HG02610 (cell line): ENCODE measurements around the gene THEMIS2.
A peak's percentile ranks its signal among the peaks of the same experiment; 100 is the strongest.
"Not testable (repeated sequence)": the region's sequence is repeated elsewhere in the genome, so short reads cannot be mapped to it uniquely, and the experiment has no call there.

Experiments
- ATAC-seq: cut with Tn5 transposase; IDR thresholded peaks from one replicate; pipeline ENCODE4 v1.9.1; 2021; ENCODE audit warnings: mild to moderate bottlenecking, moderate library complexity; ENCODE audit not compliant: unreplicated experiment

The THEMIS2 gene

DNA sequence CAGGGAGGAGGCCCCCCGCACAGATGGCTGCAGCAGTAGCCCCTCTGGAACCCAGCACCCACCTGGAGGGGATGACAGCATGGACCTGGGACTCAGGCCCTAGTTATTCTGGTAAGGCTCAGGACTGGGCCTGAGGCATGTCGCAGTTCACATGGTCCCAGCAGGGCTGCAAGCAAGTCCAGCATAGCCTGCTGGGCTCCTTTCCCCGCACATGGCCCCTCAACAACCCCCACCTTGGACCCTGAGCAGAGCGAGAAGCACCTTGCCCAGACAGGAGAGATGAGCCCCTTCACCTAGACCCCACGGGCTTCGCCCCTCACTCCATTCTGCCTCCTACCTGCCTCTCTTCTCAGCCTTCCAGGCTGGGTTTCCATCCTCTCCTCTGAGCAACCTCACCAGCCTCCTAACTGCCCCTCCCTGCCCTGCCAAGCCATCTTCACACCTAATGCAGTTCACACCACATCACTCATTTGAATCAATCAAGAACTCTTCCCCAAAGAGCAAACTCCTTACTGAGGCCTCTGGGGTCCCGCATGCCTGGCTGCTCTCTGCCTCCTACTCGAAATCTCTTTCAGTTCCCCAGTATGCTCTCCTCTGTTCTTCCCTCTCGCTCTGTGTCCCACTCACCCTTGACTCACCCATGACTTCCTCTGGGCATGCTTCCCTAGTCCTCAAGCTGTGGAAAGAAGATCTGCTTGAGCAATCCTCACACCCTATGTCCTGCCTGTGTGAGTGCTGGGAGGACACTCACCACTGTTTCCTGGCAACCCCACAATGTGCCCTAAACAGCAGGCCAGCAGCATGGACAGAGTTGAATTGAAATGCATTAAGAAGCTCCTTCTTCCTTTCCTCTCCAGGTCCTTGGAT is 9.4 kb upstream of the THEMIS2 start:
- ATAC-seq = peak; percentile 57

DNA sequence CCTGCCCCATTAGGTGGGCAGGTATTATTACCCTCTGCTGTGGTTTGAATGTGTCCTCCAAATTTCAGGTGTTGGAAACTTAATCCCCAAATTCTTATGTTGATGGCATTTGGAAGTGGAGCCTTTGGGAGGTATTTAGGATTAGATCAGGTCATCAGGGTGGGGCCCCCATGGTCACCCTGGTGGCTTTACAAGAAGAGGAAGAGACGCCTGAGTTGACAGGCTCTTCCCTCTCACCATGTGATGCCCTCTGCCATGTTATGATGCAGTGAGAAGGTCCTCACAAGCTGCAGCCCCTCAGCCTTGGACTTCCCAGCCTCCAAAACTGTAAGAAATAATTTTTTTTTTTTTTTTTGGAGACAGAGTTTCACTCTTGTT is 8.8 kb upstream of the THEMIS2 start:
- no peak for ATAC-seq

GRCh38 chr1:27864264-27864895 is 8.0 kb upstream of the THEMIS2 start:
- ATAC-seq = peak; percentile 39

DNA sequence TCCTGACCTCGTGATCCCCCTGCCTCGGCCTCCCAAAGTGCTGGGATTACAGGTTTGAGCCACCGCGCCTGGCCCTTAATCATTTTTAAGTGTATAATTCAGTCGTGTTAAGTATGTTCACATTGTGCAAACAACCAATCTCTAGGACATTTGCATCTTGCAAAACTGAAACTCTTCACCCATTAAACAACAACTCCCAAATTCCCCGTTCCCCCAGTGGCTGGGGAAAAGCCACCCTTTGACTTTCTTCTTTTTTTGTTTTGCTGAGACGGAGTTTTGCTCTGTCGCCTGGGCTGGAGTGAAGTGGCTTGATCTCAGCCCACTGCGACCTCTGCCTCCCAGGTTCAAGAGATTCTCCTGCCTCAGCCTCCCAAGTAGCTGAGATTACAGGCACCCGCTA is 6.5 kb upstream of the THEMIS2 start:
- ATAC-seq = no peak

DNA sequence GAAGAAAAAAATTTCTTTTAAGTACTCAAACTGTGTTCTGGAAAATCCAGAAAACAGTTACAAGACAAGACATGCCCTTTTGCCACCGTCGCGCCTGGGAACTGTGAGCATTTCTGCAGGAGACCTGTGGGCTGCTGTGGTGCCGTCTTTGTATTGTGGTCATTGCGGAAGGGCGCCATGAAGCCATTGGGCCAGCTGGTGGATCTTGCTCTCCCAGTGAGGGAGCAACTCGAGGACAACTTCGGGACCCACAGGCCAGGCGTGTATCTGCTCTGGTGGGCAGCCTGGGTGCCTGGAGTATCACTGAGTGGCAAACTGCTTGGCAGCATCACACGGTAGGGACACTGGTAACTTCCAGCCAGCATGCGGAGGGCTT is 3.8 kb upstream of the THEMIS2 start:
- no peak for ATAC-seq

DNA sequence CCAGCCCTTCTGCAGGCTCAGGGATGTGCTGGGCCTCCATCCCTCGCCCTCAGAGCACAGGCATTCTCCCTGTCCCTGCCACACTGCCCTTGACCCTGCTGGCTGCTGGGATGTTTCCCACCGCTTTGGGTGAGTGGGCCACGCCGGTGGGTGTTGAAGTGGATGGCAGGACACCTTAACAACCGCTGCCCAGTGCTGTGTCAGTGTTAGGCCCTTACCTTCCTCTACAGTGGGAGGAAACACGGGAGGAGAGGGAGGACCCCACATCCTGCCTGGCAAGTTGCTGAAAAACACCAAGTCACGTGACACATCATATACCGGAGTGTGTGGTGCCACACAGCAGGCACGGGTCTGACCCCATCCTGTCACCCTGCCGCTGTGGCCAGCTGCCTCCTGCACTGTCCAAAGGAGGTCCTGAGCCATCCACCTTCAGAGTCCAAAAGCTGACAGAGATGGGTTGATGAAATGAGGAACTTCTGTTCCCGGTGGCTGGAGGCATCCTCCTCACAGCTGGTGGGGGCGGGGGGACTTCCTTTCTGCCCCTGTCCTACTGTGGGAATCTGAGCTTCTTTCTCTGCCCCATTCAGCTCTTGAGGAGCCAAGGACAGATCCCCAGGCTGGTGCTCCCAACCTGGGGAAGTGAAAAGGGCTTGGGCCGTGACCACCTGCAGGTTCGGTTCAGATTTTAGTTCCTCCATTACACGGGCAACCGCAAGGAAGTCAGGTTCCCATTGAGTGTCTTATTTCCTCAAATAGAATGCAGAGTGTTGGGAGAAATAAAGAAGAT is 3.2 kb upstream of the THEMIS2 start:
- no peak for ATAC-seq

- ATAC-seq = no peak
Measured at GRCh38 chr1:27869719-27870085, 2.6 kb upstream of the THEMIS2 start.

DNA sequence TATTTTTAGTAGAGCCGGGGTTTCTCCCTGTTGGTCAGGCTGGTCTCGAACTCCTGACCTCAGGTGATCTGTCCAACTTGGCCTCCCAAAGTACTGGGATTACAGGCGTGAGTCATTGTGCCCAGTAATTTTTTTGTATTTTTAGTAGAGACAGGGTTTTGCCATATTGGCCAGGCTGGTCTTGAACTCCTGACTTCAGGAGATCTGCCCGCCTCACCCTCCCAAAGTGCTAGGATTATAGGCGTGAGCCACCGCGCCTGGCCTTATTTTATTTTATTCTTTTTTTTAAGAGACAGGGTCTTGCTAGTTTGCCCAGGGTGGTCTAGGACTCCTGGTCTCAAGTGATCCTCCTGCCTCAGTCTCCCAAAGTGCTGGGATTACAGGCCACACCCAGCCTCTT is 1.3 kb upstream of the THEMIS2 start:
- ATAC-seq = not testable (repeated sequence)

DNA sequence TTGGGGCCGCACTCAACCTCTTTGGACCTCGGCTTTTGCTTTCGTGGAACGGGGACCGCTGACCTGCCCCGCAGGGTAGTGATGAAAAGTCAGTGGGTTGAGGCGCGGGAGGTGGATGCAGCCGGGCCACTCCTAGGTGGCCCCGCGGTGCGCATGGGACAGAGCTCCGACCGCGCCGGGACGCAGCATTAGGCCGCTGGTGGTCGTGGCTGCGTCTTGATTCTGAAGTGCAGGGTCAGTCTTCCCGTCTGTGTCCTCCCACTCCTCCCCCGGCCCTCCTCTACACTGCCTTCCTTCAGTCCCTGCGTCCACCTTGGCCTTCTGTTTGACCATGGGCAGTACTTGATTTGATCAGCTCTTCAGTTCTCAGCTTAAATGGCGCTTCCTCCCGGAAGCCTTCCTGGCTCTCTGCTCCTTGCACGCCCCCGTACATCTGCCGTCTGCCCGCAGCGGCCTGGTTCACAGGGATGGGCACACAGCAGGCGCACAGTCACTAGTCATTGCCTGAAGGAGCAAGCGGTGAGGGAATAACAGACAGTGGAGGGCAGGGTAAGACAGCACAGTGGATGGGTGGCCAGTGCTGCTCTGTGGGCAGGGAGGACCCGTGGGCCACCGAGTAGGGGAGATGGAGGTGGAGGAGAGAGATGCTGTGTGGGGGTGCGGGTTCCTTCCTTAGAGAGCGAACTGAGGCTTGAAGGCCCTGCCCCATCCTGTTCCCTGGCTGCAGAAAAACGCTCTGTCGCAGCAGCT is 633 bp downstream of the THEMIS2 start:
- no peak for ATAC-seq

DNA sequence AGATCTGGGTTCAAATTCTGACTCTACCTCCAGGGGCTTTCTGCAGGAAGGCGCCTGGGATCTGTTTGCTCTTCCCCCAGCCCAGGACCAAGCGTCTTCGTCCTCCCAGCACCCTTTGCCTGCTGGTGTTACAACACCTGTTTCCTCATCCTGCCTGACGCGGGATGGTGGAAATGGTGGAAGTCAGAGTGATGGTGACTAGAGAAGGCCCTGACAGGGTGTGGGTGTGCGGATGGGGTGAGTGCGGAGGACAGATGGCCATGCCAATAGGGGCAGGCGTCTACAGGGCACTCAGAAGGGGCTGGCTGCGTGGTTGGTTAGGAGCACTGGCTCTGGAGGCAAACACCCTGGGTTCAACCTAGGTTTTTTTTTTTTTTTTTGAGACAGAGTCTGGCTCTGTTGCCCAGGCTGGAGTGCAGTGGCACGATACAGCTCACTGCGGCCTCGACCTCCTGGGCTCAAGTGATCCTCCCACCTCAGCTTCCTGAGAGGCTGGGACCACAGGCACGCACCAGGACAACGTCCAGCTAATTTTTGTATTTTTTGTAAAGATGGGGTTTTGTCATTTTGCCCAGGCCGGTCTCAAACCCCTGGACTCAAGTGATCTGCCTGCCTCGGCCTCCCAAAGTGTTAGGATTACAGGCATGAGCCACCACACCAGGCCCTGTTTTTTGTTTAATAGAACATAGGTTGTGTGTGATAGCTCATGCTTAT is 1.5 kb downstream of the THEMIS2 start:
- no peak for ATAC-seq

DNA sequence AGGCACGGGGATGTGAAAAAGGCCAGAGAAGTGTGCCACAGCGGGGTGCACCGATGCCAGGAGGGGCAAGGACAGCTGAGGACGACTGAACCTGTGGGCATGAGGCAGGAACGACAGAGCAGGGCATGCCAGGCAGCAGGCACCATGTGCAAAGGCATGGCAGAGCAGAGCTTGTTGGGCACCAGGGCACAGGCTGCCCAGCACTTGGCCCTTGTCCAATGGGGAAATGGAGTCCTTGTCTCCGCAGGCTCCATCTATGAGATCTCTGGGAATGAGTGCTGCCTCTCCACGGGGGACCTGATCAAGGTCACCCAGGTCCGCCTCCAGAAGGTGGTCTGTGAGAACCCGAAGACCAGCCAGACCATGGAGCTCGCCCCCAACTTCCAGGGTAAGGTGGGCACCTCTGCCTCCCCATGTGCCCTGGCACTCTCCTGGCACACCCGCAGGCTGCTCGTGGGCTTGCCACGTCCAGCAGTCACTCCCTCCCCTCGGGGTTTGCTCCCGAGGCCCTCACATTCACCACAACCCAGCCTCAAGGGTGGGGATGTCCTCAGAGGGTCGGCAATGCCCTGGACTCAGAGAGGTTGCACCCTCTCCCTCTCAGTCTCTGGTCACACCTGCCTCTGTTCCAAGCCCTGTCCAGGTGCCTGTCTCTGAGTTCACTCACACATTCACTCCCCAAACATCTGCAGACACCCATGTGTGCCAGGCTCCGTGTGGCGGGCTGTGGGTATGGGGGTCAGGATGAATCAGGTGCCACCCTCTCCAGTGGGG is 4.2 kb downstream of the THEMIS2 start:
- no peak for ATAC-seq

DNA sequence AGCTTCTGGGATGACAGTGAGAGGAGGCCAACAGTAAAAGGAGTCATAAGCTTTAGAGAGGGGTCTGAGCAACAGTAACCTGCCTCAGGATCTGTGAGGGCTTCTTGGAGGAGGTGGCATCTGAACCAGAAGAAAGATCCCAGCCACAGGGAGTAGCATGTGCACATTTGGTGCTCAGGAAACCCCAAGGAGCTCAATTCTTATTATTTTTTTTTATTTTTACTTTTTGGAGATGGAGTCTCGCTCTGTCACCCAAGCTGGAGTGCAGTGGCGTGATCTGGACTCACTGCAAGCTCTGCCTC is 4.7 kb downstream of the THEMIS2 start:
- no peak for ATAC-seq

DNA sequence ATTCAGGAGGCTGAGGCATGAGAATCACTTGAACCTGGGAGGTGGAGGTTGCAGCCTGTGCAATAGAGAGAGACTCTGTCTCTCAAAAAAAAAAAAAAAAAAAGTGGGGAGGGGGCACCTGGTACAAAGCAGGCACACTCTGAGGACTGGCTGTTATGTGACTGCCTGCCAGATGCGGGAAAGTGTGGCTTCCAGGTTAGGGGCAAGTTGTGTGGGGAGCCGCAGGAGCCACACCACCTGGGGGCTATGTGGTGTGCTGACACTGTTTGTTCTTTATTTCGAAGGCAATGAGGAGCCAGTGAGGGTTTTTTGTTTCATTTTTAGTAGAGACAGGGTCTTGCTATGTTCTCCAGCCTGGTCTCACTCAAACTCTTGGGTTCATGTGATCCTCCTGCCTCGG is 5.7 kb downstream of the THEMIS2 start:
- ATAC-seq = no peak

DNA sequence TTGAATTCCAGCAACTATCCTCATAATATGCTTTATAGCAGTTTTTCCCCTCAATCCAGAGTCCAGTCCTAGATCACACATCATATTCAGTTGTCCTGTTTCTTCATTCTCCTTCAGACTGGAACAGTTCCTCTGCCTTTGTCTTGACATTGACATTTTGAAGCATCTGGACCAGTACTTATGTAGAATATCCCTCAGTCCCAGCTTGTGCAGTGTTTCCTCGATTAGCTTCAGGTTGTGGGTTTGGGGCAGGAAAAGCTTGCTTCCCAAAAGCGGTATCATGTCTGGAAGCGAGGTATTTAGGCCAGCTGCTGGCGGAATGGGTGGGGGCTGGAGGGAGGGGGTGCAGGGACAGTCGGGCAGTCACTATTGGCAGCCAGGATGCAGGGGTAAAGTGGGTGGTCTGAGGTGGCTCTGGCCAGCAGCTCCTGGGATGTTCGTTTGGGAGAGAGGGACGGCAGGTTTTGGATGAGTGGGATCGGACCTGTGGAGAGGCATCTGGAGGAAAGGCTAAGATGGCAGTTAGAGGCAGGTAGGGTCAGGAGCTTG is 6.5 kb downstream of the THEMIS2 start:
- ATAC-seq = no peak

DNA sequence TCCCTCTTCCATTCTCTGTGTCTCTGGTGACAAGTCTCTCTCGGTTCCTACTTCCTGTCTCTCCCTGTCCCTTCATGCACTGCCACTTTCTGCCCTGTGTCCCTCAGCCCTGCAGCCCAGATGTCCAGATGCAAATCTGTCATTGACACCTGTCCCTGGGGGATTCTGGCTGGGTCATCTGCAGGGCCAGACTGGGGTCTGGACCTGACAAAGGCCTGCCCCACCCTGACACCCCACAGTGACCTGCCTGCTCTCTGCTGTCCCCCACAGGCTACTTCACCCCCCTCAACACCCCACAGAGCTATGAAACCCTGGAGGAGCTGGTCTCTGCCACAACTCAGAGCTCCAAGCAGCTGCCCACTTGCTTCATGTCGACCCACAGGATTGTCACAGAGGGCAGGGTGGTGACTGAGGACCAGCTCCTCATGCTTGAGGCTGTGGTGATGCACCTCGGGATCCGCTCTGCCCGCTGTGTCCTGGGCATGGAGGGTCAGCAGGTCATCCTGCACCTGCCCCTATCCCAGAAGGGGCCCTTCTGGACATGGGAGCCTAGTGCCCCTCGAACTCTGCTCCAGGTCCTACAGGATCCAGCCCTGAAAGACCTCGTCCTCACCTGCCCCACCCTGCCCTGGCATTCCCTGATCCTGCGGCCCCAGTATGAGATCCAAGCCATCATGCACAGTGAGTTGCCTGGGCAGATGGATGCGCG is 7.2 kb downstream of the THEMIS2 start:
- no peak for ATAC-seq

DNA sequence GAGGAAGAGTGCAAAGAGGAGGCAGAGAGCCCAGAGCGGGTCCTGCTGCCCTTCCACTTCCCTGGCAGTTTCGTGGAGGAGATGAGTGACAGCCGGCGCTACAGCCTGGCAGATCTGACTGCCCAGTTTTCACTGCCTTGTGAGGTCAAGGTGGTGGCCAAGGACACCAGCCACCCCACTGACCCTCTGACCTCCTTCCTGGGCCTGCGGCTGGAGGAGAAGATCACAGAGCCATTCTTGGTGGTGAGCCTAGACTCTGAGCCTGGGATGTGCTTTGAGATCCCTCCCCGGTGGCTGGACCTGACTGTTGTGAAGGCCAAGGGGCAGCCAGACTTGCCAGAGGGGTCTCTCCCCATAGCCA is 10.2 kb downstream of the THEMIS2 start:
- ATAC-seq = no peak

GRCh38 chr1:27883536-27883935 is 11.2 kb downstream of the THEMIS2 start:
- no peak for ATAC-seq

DNA sequence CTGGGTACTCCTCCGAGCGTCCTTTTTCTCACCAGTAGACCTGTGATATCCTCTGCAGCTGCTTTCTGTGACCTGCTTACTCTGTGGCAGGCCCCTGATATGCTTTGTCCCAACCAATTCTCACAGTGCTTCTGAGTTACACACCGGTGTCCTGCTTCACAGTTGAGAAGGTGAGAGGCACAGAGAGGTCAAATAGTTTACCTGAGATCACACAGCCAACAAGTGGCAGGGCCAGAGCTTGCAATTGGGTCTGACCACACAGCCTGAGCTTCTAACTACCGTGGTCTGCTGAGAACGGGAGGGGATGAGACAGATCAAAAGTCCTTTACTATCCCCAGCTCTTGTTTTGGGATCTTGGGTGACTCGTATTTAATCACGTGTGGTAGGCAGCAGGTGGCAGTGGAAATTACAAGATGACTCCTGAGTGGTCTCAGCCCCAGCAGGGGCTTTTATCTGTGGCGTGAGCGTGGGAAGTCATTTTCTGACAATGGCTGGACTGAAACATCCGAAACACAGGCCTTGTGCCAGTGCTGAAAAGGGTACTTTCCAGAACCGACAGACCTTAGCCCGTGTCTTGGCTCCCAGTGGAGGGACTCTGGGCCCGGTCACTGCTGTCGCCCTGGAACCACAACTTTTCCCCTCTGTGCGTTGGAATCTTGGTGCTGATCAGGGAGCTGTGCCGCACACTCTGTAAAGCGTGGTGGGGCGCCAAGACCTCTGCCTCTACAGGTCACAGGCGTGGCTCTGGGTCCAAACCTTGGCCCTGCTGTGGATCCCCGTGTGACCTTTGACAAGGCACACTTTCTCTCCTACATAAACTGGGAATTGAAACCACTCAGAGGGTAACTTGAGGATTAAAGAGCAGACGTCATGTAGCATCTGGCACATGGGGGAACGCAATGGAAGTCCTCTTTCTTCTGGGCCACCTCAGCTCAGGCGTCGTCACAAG is 11.9 kb downstream of the THEMIS2 start:
- peak; percentile 66 for ATAC-seq
